ENCODE data around the gene ELFN1.

GRCh38 chr7:1622441-1622840 is 47.6 kb upstream of the ELFN1 start:
- TF ChIP-seq CTCF (IDR thresholded peaks at IDR 0.05) (no peak), POLR2A (IDR thresholded peaks at IDR 0.05) (no peak)

Measured in body of pancreas (tissue), 4 donors.